HG03280 (cell line): ENCODE data around the gene SSU72.
"Not testable (repeated sequence)": the region's sequence is repeated elsewhere in the genome, so short reads cannot be mapped to it uniquely, and the experiment has no call there.

Source experiments
- ATAC-seq: cut with Tn5 transposase; IDR thresholded peaks from one replicate; pipeline ENCODE4 v1.9.1; 2021; ENCODE audit warnings: mild to moderate bottlenecking, moderate library complexity; ENCODE audit not compliant: unreplicated experiment

The SSU72 gene

GRCh38 chr1:1509465-1509850 is 65.2 kb downstream of the SSU72 start:
- ATAC-seq, result not testable (repeated sequence)

- not testable (repeated sequence) for ATAC-seq
These were observed 65.7 kb downstream of the SSU72 start for GRCh38 chr1:1508775-1509464.

GRCh38 chr1:1507305-1507704 is 67.4 kb downstream of the SSU72 start:
- ATAC-seq, result no peak

- not testable (repeated sequence) for ATAC-seq
These were observed 68.9 kb downstream of the SSU72 start for GRCh38 chr1:1505801-1506200.

GRCh38 chr1:1505366-1505798 is 69.3 kb downstream of the SSU72 start:
- ATAC-seq, result not testable (repeated sequence)

GRCh38 chr1:1504777-1505365 is 69.8 kb downstream of the SSU72 start:
- not testable (repeated sequence) for ATAC-seq

- not testable (repeated sequence) for ATAC-seq
These were observed 79.1 kb downstream of the SSU72 start for GRCh38 chr1:1495461-1495975.

- ATAC-seq, result not testable (repeated sequence)
These were observed 80.4 kb downstream of the SSU72 start for GRCh38 chr1:1494311-1494710.
